ENCODE measurements around the gene SLC1A4. TPM values are rescaled to one million over a fixed set of nuclear protein-coding genes. Genes with fewer than 3 reads are reported as not detected.

Gene SLC1A4
- total and polyA plus RNA-seq, 10 of the 15 experiments (the other 5 are each of a cell fraction or from before 2014, with no cell fraction given) = 10.8 to 43.2 (median 27.7) TPM

GRCh38 chr2:64966017-64966416 is 23.2 kb upstream of the SLC1A4 start (continued):
- no peak for TF ChIP-seq BCLAF1 (IDR thresholded peaks at IDR 0.05)

GRCh38 chr2:64966839-64967238 is 22.4 kb upstream of the SLC1A4 start:
- WGBS (ENCODE audit: insufficient coverage, insufficient replicate concordance, low lambda C conversion rate, missing lambda C conversion rate) = 82% methylated on average over 7 of the region's 7 CpGs
- ChIA-PET CTCF (interaction anchor here (0.9 to 2.2 kb wide), 2 partner anchors 12 to 13 kb away, joined by 3 to 14 read pairs; no protein-coding TSS in a partner anchor), RAD21 (ENCODE audit: unreplicated experiment) (interaction anchor here (1.2 kb wide), 1 partner anchor 7 kb away, joined by 3 read pairs; no protein-coding TSS in a partner anchor), SMC1A (ENCODE audit: uncharacterized antibody, unreplicated experiment) (interaction anchor here (1.3 kb wide), 1 partner anchor 10 kb away, joined by 4 read pairs; no protein-coding TSS in a partner anchor), POLR2A (interaction anchor here (0.6 kb wide), 1 partner anchor 16 kb away, joined by 3 read pairs; no protein-coding TSS in a partner anchor)
- no peaks in the 10 kb centered on the region for H4K20me1 ChIP-seq (ENCODE audit: control insufficient read depth, insufficient read depth)
- intact Hi-C loops (cut with micrococcal nuclease; ENCODE audit: unreplicated experiment) = no loop called here
- no peaks in the 10 kb centered on the region for H3K27me3 ChIP-seq (replicated peaks in 1 of 2; ENCODE audit: control insufficient read depth in 2 of 2, insufficient read depth in 2 of 2, low read length in 1 of 2)
- DNase-seq (ENCODE audit: low read depth, low spot score) (no peak), FAIRE-seq (peak; percentile 23), ATAC-seq (no peak)
- in situ Hi-C loops (cut with MboI) = no loop called here
- no peak overlapping the region for H3K4me3 ChIP-seq
- H3K4me1 ChIP-seq (ENCODE audit: control insufficient read depth, insufficient read depth, low read length) = no peaks in the 10 kb centered on the region
- H2AFZ ChIP-seq (ENCODE audit: control insufficient read depth, low read depth, low read length) = no peak overlapping the region
- H3K27ac ChIP-seq (ENCODE audit: control insufficient read depth, insufficient read depth) = no peak overlapping the region
- BruUV-seq (replicated peaks) = no TSS peak
- H3K9me3 ChIP-seq (replicated peaks; ENCODE audit: control insufficient read depth, insufficient read depth, low read length) = no peaks in the 10 kb centered on the region; the same call in 2 of the 3 replicates
- no peak overlapping the region for H3K9ac ChIP-seq (ENCODE audit: control insufficient read depth, insufficient read depth, low read length)
- no peaks in the 10 kb centered on the region for H3K36me3 ChIP-seq (ENCODE audit: control insufficient read depth in 2 of 2, insufficient read depth in 2 of 2, low read length in 1 of 2)
- TF ChIP-seq CREB1 (IDR thresholded peaks at IDR 0.05; ENCODE audit: low read depth) (no peak), YY1 (IDR thresholded peaks at IDR 0.05; ENCODE audit: low read depth, low read length) (no peak), ZNF687 (IDR thresholded peaks at IDR 0.05) (no peak), NBN (IDR thresholded peaks at IDR 0.05) (no peak)
- H3K79me2 ChIP-seq (ENCODE audit: control insufficient read depth, insufficient read depth, low read length) = no peaks in the 10 kb centered on the region
- H3K4me2 ChIP-seq (ENCODE audit: control insufficient read depth, insufficient read depth) = no peak overlapping the region

Data from GM12878 (cell line).